DND-41 (cell line): ENCODE data around the gene MYH13.

Source experiments
- EZH2 ChIP-seq: IDR thresholded peaks from 3 replicates; pipeline ENCODE4 v1.6.1; 2012; ENCODE audit warnings: borderline replicate concordance, low read depth, mild to moderate bottlenecking, moderate library complexity, low read length, inconsistent platforms; ENCODE audit not compliant: severe bottlenecking
- TF ChIP-seq, protein P1 (sequence below): IDR thresholded peaks from 2 replicates; pipeline ENCODE4 v1.5.1; 2012; ENCODE audit warnings: borderline replicate concordance, low read length, moderate library complexity, mild to moderate bottlenecking; ENCODE audit not compliant: poor library complexity, severe bottlenecking; ENCODE audit errors: extremely low read depth

DNA sequence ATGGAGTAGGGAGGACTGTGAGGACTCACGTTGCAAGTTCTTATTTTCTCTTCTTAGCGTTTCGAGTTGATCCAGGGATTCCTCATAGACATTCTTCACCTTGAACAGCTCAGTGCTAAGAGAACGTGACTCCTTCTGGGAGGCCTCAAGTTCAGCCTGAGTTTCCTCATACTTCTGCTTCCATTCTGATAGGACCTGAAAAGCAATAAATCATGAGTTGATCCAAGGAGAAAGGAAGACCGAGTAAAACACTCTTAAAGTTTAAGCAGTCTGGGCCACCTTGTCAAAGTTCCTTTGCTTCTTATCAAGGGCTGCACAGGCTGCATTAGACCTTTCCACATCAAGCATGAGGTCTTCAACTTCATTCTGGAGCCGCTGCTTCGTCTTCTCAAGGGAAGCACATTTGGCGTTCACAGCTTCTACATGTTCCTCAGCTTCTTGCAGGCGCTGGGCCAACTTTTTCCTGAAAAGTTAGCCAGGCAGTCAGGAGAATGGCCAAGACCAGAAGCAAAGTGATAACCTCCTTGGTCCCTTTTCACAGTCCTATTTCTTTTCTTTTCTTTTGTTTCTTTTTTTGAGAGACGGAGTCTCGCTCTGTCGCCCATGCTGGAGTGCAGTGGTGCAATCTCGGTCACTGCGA is 23.8 kb upstream of the MYH13 start:
- TF ChIP-seq, protein P1, sequence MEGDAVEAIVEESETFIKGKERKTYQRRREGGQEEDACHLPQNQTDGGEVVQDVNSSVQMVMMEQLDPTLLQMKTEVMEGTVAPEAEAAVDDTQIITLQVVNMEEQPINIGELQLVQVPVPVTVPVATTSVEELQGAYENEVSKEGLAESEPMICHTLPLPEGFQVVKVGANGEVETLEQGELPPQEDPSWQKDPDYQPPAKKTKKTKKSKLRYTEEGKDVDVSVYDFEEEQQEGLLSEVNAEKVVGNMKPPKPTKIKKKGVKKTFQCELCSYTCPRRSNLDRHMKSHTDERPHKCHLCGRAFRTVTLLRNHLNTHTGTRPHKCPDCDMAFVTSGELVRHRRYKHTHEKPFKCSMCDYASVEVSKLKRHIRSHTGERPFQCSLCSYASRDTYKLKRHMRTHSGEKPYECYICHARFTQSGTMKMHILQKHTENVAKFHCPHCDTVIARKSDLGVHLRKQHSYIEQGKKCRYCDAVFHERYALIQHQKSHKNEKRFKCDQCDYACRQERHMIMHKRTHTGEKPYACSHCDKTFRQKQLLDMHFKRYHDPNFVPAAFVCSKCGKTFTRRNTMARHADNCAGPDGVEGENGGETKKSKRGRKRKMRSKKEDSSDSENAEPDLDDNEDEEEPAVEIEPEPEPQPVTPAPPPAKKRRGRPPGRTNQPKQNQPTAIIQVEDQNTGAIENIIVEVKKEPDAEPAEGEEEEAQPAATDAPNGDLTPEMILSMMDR, result no peak
- TF ChIP-seq EZH2, result no peak
